ENCODE results near the gene HBG2.

The HBG2 gene

GRCh38 chr11:5247472-5248192 lies 6.9 kb downstream of the HBG2 start:
- TF ChIP-seq CTCF (IDR thresholded peaks at IDR 0.05; ENCODE audit: insufficient read depth, low read depth, low read length, missing control alignments): no peak
- no peak for DNase-seq (ENCODE audit: low read depth)
- no peak overlapping the region for H3K4me3 ChIP-seq (ENCODE audit: low read length)

- no peak for DNase-seq (ENCODE audit: low read depth)
- no peak overlapping the region for H3K4me3 ChIP-seq (ENCODE audit: low read length)
- no peak for TF ChIP-seq CTCF (IDR thresholded peaks at IDR 0.05; ENCODE audit: insufficient read depth, low read depth, low read length, missing control alignments)
Observed at GRCh38 chr11:5246772-5247471, 7.7 kb downstream of the HBG2 start.

- H3K4me3 ChIP-seq (ENCODE audit: low read length): no peak overlapping the region
- no peak for DNase-seq (ENCODE audit: low read depth)
Observed at GRCh38 chr11:5245155-5245554, 9.4 kb downstream of the HBG2 start.

GRCh38 chr11:5243816-5244180 lies 10.8 kb downstream of the HBG2 start:
- no peak for DNase-seq (ENCODE audit: low read depth)
- TF ChIP-seq CTCF (IDR thresholded peaks at IDR 0.05; ENCODE audit: insufficient read depth, low read depth, low read length, missing control alignments): no peak
- H3K4me3 ChIP-seq (ENCODE audit: low read length): no peak overlapping the region

More at GRCh38 chr11:5245155-5245554, 9.4 kb downstream of the HBG2 start:
- no peak for TF ChIP-seq CTCF (IDR thresholded peaks at IDR 0.05; ENCODE audit: insufficient read depth, low read depth, low read length, missing control alignments)

GRCh38 chr11:5242933-5243815 lies 11.4 kb downstream of the HBG2 start:
- DNase-seq (ENCODE audit: low read depth): peak; percentile 21
- TF ChIP-seq CTCF (IDR thresholded peaks at IDR 0.05; ENCODE audit: insufficient read depth, low read depth, low read length, missing control alignments): no peak
- H3K4me3 ChIP-seq (ENCODE audit: low read length): no peak overlapping the region

GRCh38 chr11:5242208-5242607 lies 12.4 kb downstream of the HBG2 start:
- H3K4me3 ChIP-seq (ENCODE audit: low read length): no peak overlapping the region
- DNase-seq (ENCODE audit: low read depth): no peak
- TF ChIP-seq CTCF (IDR thresholded peaks at IDR 0.05; ENCODE audit: insufficient read depth, low read depth, low read length, missing control alignments): no peak

Measured in epithelial cell of esophagus (primary cell).